Coronary artery (tissue), 2 donors: ENCODE measurements around the gene SLC17A8.
"Not testable (repeated sequence)": the region's sequence is repeated elsewhere in the genome, so short reads cannot be mapped to it uniquely, and the experiment has no call there.

Experiments
- DNase-seq: peaks from one replicate; pipeline ENCODE4 v3.0.0-alpha.2; 2017; ENCODE audit warnings: low spot score
- H3K27ac ChIP-seq, 2 donors: fragments of 200-600 bp; sonication (generic); one replicate each; pipeline ENCODE4 v1.5.1; 2016 to 2019
- H3K4me3 ChIP-seq: fragments of 200-600 bp; sonication (generic); 2 replicates; pipeline ENCODE4 v1.5.1; 2016; ENCODE audit warnings: mild to moderate bottlenecking, moderate library complexity
- CTCF ChIP-seq: fragments of 200-600 bp; sonication (generic); IDR thresholded peaks from one replicate; pipeline ENCODE4 v1.5.1; 2019; ENCODE audit warnings: antibody characterized with exemption

Gene SLC17A8

GRCh38 chr12:100422646-100423045 lies 65.8 kb downstream of the SLC17A8 start:
- H3K4me3 ChIP-seq: no peak overlapping the region
- no peak for TF ChIP-seq CTCF
- H3K27ac ChIP-seq: no peak overlapping the region
- DNase-seq: no peak

- Histone ChIP-seq H3K27ac (no peak overlapping the region), H3K4me3 (no peak overlapping the region)
- no peak for DNase-seq
- TF ChIP-seq CTCF: no peak
Observed at GRCh38 chr12:100426145-100426544, 69.3 kb downstream of the SLC17A8 start.

- no peak for DNase-seq
- no peak overlapping the region for H3K27ac ChIP-seq
- no peak overlapping the region for H3K4me3 ChIP-seq
- TF ChIP-seq CTCF: no peak
Observed at GRCh38 chr12:100427078-100427477, 70.2 kb downstream of the SLC17A8 start.

GRCh38 chr12:100430251-100430650 lies 73.4 kb downstream of the SLC17A8 start:
- H3K27ac ChIP-seq, DNase-seq, H3K4me3 ChIP-seq: not testable (repeated sequence)

GRCh38 chr12:100433701-100434100 lies 76.8 kb downstream of the SLC17A8 start:
- TF ChIP-seq CTCF: no peak
- no peak overlapping the region for H3K4me3 ChIP-seq
- no peak for DNase-seq
- H3K27ac ChIP-seq: no peak overlapping the region

GRCh38 chr12:100434177-100434576 lies 77.3 kb downstream of the SLC17A8 start:
- no peak for TF ChIP-seq CTCF
- Histone ChIP-seq H3K27ac (peak overlapping the region in 1 of 2 donors; percentile 65), H3K4me3 (no peak overlapping the region)
- DNase-seq: no peak

- no peak overlapping the region for H3K27ac ChIP-seq
- no peak for DNase-seq
- no peak for TF ChIP-seq CTCF
- no peak overlapping the region for H3K4me3 ChIP-seq
Observed at GRCh38 chr12:100435957-100436356, 79.1 kb downstream of the SLC17A8 start.
